GM19193 (cell line): Measurements from ENCODE around the gene ULK2.

Experiments
- POLR2A ChIP-seq: IDR thresholded peaks from 4 replicates; pipeline ENCODE4 v1.6.1; 2011; ENCODE audit not compliant: insufficient read depth, insufficient read length; ENCODE audit errors: extremely low read depth

ULK2 gene

GRCh38 chr17:19867329-19868078 is at the start of gene ULK2:
Gene ULK2 (minus strand): TSS chr17:19867936. CDS start chr17:19867417, 519 bp downstream.
- peak; percentile 72 for TF ChIP-seq POLR2A

- TF ChIP-seq POLR2A: no peak
Observed at GRCh38 chr17:19915245-19915978, 47.7 kb upstream of the ULK2 start.

- no peak for TF ChIP-seq POLR2A
Observed at GRCh38 chr17:19911033-19911432, 43.3 kb upstream of the ULK2 start.

GRCh38 chr17:19909139-19909538 is 41.4 kb upstream of the ULK2 start:
- no peak for TF ChIP-seq POLR2A

GRCh38 chr17:19905502-19905901 is 37.8 kb upstream of the ULK2 start:
- no peak for TF ChIP-seq POLR2A

- TF ChIP-seq POLR2A: no peak
Observed at GRCh38 chr17:19904924-19905323, 37.2 kb upstream of the ULK2 start.

GRCh38 chr17:19904412-19904811 is 36.7 kb upstream of the ULK2 start:
- TF ChIP-seq POLR2A: no peak

- TF ChIP-seq POLR2A: no peak
Observed at GRCh38 chr17:19900809-19901208, 33.1 kb upstream of the ULK2 start.

- no peak for TF ChIP-seq POLR2A
Observed at GRCh38 chr17:19897903-19898302, 30.2 kb upstream of the ULK2 start.

GRCh38 chr17:19897090-19897837 is 29.5 kb upstream of the ULK2 start:
- no peak for TF ChIP-seq POLR2A

GRCh38 chr17:19896679-19897078 is 28.9 kb upstream of the ULK2 start:
- TF ChIP-seq POLR2A: no peak

GRCh38 chr17:19886116-19886515 is 18.4 kb upstream of the ULK2 start:
- no peak for TF ChIP-seq POLR2A

GRCh38 chr17:19883537-19884215 is 15.9 kb upstream of the ULK2 start:
- TF ChIP-seq POLR2A: no peak

- TF ChIP-seq POLR2A: no peak
Observed at GRCh38 chr17:19880393-19880792, 12.7 kb upstream of the ULK2 start.
